ENCODE data around the gene TNFSF13. TPM values are rescaled to one million over a fixed set of nuclear protein-coding genes. Genes with fewer than 3 reads are reported as not detected.

TNFSF13 gene
- total RNA-seq, 1 donor from 2014 or later: 3.7 TPM

DNA sequence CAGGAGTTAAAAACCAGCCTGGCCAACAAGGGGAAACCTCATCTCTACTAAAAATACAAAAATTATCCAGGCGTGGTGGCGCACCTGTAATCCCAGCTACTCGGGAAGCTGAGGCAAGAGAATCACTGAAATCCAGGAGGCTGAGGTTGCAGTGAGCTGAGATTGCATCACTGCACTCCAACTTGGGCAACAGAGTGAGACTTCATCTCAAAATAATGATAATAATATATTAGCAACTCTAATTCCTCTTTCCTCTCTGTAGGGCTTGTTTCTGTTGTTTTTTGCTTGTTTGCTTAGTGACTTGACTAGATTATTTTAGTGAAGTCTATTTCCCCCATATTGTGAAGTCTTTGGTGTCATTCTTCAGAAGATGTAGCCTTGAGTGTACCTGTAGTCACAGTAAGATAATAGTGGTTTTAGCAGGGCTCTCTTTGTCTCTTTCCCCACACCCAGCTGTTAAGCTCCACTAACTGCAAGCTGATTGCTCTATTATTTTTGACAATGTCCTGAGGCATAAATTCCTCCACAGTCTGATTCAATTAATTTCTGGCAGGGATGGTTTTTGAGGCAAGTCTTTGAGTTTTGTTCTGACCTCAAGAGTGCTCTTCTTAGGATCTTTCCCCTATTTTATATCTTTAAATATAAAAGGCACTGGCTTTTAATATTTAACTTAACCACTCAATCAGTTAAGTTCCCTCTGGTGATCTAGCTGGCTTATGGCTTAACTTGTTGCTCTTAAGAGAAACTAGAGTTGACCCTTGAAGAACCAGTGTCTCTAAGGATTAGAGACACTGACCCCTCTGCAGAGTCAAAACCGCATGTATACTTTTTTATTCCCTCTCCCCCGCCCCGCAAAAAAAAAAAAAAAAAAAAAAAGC lies 28.3 kb upstream of the TNFSF13 start:
- DNase-seq (ENCODE audit: low read depth) (no peak), FAIRE-seq (no peak)
- no peaks in the 10 kb centered on the region for H3K36me3 ChIP-seq (ENCODE audit: control insufficient read depth, insufficient read depth, low read length)
- H3K27me3 ChIP-seq (ENCODE audit: control insufficient read depth, insufficient read depth, low read length): no peaks in the 10 kb centered on the region
- TF ChIP-seq CTCF (IDR thresholded peaks at IDR 0.05; ENCODE audit: insufficient read depth, low read length, severe bottlenecking): no peak
- no peak overlapping the region for H3K4me3 ChIP-seq (ENCODE audit: low read depth, low read length)

DNA sequence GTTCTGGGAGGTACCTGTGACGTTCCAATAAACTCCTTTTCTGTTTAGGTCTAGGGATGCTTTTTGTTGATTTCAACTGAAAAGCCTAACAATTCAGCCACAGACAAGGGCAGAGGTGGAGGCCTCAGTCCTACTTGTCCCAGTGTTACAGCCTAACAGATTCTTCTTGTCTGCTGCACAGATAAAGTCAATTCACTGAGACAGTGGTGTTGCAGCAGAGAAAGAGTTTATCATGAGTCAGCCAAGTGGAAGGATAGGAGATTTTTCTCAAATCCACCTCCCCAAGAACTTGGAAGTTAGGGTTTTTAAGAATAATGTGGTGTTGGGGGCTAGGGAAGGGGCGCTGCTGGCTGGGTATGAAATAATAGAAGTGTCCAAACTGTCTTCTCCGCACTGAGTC lies 20.5 kb upstream of the TNFSF13 start:
- Histone ChIP-seq H3K36me3 (ENCODE audit: control insufficient read depth, insufficient read depth, low read length) (no peaks in the 10 kb centered on the region), H3K4me3 (ENCODE audit: low read depth, low read length) (no peak overlapping the region), H3K27me3 (ENCODE audit: control insufficient read depth, insufficient read depth, low read length) (no peaks in the 10 kb centered on the region)
- FAIRE-seq (no peak), DNase-seq (ENCODE audit: low read depth) (no peak)
- TF ChIP-seq CTCF (IDR thresholded peaks at IDR 0.05; ENCODE audit: insufficient read depth, low read length, severe bottlenecking): no peak

GRCh38 chr17:7538891-7539545 lies 19.5 kb upstream of the TNFSF13 start:
- no peak overlapping the region for H3K4me3 ChIP-seq (ENCODE audit: low read depth, low read length)
- H3K36me3 ChIP-seq (ENCODE audit: control insufficient read depth, insufficient read depth, low read length): no peaks in the 10 kb centered on the region
- FAIRE-seq (no peak), DNase-seq (ENCODE audit: low read depth) (no peak)
- no peaks in the 10 kb centered on the region for H3K27me3 ChIP-seq (ENCODE audit: control insufficient read depth, insufficient read depth, low read length)
- TF ChIP-seq CTCF (IDR thresholded peaks at IDR 0.05; ENCODE audit: insufficient read depth, low read length, severe bottlenecking): no peak

- FAIRE-seq: no peak
- no peaks in the 10 kb centered on the region for H3K27me3 ChIP-seq (ENCODE audit: control insufficient read depth, insufficient read depth, low read length)
- no peak for TF ChIP-seq CTCF (IDR thresholded peaks at IDR 0.05; ENCODE audit: insufficient read depth, low read length, severe bottlenecking)
- no peak for DNase-seq (ENCODE audit: low read depth)
- no peak overlapping the region for H3K4me3 ChIP-seq (ENCODE audit: low read depth, low read length)
- H3K36me3 ChIP-seq (ENCODE audit: control insufficient read depth, insufficient read depth, low read length): no peaks in the 10 kb centered on the region
These were observed 17.4 kb upstream of the TNFSF13 start for GRCh38 chr17:7541074-7541621.

GRCh38 chr17:7544911-7545310 lies 13.6 kb upstream of the TNFSF13 start:
- no peak for DNase-seq (ENCODE audit: low read depth)
- Histone ChIP-seq H3K4me3 (ENCODE audit: low read depth, low read length) (no peak overlapping the region), H3K27me3 (ENCODE audit: control insufficient read depth, insufficient read depth, low read length) (no peaks in the 10 kb centered on the region), H3K36me3 (ENCODE audit: control insufficient read depth, insufficient read depth, low read length) (no peaks in the 10 kb centered on the region)
- no peak for TF ChIP-seq CTCF (IDR thresholded peaks at IDR 0.05; ENCODE audit: insufficient read depth, low read length, severe bottlenecking)
- no peak for FAIRE-seq

Measured in bronchial epithelial cell (primary cell).